Retinal pigment epithelial cell (primary cell): Measurements from ENCODE around the gene VSTM2L.

Experiments
- DNase-seq: peaks from one replicate; pipeline ENCODE4 v3.0.0-alpha.2; 2010; ENCODE audit warnings: low read depth
- H3K4me3 ChIP-seq: 2 replicates; pipeline ENCODE4 v1.5.1; 2011; ENCODE audit warnings: mild to moderate bottlenecking, low read length, control low read depth, moderate library complexity
- CTCF ChIP-seq: conservative IDR thresholded peaks from 2 replicates; pipeline ENCODE4 v1.5.1; 2011; ENCODE audit warnings: low read depth, low read length, control low read depth, inconsistent platforms

The VSTM2L gene

DNA sequence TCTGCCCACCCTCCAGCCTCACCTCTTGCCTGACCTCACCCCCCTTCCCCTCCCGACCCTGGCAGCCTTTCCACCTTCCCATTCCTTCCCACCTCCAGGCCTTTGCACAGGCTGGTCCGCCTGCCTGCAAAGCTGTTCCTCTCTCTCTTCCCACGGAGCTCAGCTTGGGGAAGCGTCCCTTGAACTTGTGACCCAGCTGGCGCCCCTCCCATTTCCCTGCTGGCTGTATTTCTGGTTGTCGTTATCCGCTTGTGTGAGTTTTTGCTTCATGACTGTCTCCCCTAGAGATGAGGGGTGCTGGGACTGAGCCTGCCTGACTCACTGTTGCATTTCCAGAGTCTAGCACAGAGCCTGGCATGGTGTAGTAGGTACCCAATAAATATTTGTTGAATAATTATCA is 32.5 kb downstream of the VSTM2L start:
- peak; percentile 81 for DNase-seq
- no peak overlapping the region for H3K4me3 ChIP-seq
- TF ChIP-seq CTCF, result no peak

DNA sequence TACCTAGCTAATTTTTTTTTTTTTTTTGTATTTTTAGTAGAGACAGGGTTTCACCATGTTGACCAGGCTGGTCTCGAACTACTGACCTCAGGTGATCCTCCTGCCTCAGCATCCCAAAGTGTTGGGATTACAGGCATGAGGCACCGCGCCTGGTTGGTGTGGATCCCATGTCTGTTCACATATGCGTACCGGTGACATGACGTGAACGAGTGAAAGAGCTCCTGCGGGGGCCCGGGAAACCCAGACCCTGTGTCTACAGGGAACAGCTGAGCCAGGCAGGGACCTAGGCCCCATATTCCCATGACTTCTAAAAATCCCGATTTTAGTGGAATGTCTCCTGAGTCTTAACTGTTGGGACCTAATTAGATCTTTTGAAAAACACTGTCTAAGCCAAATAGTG is 33.1 kb downstream of the VSTM2L start:
- DNase-seq, result no peak
- no peak overlapping the region for H3K4me3 ChIP-seq
- TF ChIP-seq CTCF, result no peak

DNA sequence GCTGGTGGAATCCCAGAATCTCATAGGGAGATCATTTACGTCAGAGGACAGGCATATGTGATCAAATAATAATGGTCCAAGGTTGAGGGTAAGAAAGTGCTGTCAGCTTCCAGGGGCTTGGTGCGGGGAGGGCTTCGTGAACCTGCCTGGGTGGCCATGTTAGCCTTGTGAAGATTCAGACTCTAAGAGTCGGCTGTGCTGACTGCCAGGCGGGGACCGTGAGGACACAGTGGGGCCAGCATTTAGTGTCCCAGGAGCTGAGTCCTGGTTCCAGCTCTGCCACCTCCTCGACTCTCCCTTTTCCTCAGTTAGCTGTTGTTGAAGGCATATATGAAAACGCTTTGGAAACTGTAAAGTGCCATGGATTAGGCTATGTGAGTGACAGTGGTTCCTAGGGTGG is 33.5 kb downstream of the VSTM2L start:
- H3K4me3 ChIP-seq, result no peak overlapping the region
- TF ChIP-seq CTCF, result no peak
- DNase-seq, result no peak

DNA sequence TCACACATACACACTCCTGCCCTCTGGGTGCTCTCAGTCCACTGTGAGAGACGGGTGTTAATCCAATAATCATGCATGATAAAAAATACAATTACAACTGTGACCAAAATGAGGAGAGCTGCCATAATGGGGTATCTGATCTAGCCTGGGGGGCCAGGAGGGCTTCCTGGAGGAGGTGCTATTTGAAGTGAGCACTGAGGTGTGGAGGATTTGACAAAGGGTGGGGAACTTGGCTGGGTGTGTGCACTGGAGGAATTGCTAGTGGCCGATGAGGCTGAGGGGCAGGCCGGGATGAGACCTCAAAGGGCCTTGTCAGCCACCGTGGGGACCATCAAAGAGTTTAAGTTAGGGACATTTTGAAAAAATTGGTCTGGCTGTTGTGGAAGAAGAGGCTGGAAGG is 34.8 kb downstream of the VSTM2L start:
- no peak for TF ChIP-seq CTCF
- DNase-seq, result no peak
- H3K4me3 ChIP-seq, result no peak overlapping the region

GRCh38 chr20:37938181-37938750 is 35.3 kb downstream of the VSTM2L start:
- H3K4me3 ChIP-seq, result no peak overlapping the region
- TF ChIP-seq CTCF, result no peak
- DNase-seq, result no peak

- H3K4me3 ChIP-seq, result no peak overlapping the region
- DNase-seq, result no peak
- no peak for TF ChIP-seq CTCF
Measured at GRCh38 chr20:37938954-37939353, 36.0 kb downstream of the VSTM2L start.

GRCh38 chr20:37939701-37940560 is 37.0 kb downstream of the VSTM2L start:
- no peak for DNase-seq
- no peak for TF ChIP-seq CTCF

More at GRCh38 chr20:37939701-37940560, 37.0 kb downstream of the VSTM2L start:
- H3K4me3 ChIP-seq, result no peak overlapping the region
